Fibroblast of peridontal ligament (primary cell): ENCODE results near the gene SPESP1.
"Not testable (repeated sequence)": the region's sequence is repeated elsewhere in the genome, so short reads cannot be mapped to it uniquely, and the experiment has no call there.

Source experiments
- DNase-seq: peaks from one replicate; pipeline ENCODE4 v3.0.0-alpha.2; 2010; ENCODE audit errors: extremely low read depth

The SPESP1 gene

DNA sequence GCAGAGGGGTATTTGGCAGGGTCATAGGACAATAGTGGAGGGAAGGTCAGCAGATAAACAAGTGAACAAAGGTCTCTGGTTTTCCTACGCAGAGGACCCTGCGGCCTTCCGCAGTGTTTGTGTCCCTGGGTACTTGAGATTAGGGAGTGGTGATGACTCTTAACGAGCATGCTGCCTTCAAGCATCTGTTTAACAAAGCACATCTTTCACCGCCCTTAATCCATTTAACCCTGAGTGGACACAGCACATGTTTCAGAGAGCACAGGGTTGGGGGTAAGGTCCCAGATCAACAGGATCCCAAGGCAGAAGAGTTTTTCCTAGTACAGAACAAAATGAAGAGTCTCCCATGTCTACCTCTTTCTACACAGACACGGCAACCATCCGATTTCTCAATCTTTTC, 33.4 kb downstream of the SPESP1 start:
- DNase-seq, result not testable (repeated sequence)

DNA sequence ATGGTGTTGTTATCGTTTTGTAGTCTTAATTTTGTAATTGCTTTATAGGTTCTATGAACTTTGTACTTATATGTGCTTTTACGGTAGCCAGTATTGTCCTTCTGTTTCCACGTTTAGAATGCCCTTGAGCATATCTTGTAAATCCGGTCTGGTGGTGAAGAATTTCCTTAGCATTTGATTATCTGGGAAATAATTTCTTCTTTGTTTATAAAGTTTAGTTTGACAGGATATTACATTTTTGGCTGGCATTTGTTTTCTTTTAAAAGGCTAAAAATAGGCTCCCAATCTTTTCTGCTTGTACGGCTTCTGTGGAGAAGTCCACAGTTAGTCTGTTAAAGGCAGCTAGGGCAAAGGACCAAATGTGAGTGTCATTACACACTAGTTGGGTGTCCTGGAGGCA, 36.7 kb downstream of the SPESP1 start:
- no peak for DNase-seq

DNA sequence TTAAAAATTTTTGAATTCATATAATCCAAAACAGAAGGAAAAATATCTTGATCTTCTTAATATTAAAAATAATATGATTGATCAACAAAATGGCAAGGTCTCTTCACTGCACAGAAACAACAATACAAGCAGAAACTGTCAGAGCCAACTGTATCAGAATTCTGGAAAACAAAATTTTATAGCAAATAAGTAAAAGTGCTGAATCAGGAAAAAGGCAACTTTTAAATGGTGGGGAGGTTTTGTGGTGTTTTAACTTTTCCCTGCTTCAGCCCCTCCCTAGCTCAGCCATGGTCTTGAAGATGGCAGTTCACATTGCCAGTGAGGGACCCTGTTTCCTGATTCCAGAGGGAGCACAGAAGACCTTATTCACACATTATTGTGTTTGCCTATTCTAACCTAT, 37.6 kb downstream of the SPESP1 start:
- DNase-seq, result no peak

DNA sequence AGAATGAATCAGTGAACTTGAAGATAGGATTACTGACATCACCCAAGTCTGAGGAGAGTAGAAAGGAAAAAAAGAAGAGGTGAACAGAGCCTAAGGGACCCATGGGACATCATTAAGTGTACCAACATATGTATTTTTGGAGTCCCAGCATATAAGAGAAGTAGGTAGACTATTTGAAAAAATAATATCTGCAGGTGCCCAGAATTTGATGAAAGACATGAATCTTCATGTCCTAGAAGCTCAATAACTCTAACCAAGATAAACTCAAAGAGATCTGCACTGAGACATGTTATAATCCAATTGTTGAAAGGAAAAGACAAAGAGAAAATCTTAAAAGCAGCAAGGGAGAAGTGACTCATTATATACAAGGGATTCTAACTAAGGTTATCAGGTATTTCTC, 39.0 kb downstream of the SPESP1 start:
- DNase-seq, result no peak

DNA sequence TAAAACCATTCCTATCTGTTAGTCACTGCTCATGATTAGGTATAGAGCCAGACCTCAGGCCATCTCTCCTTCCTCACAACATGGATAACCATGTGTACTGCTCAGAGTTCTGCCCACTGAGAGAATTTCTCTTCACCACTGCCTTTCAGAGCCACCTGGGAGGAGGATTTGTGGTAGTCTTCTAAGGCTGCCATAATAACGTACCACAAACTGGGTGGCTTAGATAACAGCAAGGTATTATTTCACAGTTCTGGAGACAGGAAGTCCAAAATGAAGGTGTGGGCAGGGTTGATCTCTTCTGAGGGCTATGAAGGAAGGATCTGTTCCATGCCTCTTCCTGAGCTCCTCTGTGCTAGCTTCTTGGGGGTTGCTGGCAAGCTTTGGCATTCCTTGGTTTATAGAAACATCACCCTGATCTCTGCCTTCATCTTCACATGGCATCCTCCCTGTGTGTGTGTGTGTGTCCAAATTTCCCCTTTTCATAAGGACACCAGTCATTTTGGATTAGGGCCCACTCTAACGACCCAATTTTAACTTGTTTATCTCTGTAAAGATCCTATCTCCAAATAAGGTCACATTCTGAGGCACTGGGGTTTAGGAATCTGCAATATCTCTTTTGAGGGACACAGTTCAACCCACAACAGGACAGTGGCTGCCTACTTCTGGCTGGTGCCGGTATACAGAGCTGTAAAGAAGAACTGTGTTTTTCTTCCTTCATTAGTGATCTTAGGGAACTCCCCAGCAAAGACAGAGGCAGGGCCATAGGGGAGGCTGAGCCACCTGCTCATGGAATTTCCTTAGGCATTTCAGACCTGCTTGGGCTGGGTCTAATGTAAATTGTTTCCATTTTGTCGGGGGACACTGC, 42.1 kb downstream of the SPESP1 start:
- DNase-seq, result no peak

DNA sequence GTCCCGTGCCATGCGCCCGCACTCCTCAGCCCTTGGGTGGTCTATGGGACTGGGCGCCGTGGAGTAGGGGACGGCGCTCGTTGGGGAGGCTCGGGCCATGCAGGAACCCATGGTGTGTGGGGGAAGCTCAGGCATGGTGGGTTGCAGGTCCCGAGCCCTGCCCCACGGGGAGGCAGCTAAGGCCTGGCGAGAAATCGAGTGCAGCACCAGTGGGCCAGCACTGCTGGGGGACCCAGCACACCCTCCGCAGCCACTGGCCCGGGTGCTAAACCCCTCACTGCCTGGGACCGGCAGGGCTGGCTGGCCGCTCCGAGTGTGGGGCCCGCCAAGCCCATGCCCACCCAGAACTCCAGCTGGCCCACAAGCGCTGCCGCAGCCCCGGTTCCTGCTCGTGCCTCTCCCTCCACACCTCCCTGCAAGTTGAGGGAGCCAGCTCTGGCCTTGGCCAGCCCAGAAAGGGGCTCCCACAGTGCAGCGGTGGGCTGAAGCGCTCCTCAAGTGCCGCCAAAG, 45.4 kb downstream of the SPESP1 start:
- not testable (repeated sequence) for DNase-seq

DNA sequence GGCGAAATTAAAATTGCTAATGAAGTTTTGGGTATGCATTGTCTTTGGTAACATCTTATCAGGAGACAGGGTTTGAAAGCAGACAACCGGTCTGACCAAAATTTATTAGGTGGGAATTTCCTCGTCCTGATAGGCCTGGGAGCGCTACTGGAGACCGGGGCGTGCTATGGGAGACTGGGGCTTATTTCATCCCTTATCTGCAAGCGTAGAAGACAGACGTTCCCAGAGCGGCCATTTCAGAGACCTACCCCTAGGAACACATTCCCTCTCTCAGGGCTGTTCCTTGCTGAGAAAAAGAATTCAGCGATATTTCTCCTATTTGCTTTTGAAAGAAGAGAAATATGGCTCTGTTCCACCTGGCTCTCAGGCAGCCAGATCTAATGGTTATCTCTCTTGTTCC, 47.1 kb downstream of the SPESP1 start:
- not testable (repeated sequence) for DNase-seq

DNA sequence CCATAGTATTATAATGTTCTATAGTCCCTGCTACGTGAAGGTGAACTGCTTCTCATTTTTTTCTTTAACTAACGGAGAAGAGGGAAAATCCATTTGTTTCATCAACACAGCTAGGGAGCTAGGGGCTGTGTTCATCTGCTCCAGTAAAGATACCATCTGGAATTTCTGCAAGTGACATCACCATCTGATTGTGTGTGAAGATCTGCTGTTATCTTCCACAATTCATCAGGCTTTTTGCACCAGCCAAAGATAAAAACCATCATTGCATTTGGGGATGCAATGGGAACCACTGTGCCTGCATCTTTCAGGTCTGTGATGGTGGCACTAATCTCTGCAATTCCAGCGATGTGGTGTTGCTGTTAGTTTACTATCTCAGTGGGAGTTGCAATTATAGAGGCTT, 48.7 kb downstream of the SPESP1 start:
- no peak for DNase-seq

DNA sequence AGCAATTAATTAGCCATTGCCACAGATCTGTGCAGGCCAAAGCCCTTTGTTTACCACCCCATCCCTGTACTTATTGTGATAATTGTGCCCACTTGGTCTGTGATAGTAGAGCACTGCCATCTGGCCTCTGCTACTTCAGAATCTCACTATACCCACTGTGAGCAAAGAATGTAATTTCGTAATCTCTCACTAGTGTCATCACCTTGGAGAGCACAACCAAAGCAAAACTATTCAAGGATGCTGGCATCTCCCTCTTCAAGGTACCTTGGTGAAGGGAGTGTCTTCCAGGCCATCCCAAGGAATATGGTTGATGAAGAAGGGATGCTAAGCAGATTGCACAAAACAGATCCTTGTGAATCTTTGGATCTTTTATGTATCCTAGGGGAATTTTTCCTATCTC, 49.5 kb downstream of the SPESP1 start:
- DNase-seq, result no peak

DNA sequence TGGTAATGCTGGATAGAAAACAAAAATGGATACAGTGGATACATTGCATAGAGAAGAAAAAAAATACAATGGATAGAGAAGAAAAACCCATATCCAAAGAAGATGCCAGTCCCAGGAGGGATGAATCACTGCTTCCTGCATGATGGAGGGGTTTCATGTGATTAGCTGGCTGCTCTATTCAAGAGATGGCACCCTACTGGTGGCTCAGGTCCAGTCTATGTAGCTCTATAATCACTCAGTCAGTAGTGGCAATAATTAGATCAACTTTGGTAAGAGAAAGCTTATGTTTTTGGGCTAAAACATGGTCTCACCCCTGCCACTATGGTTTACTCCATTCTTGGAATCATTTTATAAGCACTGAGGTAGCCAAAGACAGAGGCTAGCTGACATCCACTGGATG, 50.5 kb downstream of the SPESP1 start:
- no peak for DNase-seq

DNA sequence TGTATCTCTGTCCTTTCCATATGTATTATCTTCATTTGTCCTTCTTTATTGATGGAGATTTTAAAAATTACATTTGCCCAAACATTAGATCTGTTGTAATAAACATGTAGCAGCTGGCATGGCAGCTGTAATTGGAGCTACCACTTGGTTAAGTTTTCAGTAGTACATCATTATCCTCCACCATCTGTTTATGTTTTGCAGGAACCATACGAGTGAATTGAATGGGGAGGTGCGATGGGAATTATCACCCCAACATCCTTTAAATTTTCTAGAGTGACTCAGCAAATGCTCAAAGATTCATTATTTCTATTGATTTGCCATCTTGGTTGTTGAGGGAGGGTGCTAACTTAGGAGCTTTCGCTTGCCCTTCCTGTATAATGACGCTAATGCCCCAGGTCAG, 51.6 kb downstream of the SPESP1 start:
- no peak for DNase-seq

DNA sequence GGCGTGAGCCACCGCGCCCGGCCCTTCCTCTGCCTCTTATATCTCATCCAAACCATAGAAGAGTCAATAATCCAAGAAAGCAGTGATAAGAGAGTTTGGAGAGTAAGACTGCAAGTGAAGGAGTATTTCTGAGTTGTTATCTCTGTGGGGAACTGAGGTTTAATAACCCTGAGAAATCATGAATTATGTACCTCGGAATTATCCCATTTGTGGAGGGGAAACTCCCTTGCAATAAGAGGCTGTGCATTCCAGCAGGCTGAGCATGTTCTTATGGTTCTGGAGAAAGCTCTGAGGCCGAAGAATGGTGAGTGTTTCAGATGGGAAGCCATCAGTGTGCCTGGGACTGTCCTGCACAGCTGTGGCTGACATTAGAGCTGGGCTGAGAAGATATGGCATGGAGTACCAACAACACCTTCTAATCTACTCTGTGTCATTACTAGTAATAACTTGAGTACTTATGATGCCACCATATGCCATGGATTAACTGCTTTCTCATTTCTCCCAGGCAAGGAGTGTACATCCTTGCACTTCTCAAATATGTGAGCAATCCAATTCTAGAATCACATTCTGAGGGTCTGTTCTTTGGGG, 52.7 kb downstream of the SPESP1 start:
- DNase-seq, result no peak

DNA sequence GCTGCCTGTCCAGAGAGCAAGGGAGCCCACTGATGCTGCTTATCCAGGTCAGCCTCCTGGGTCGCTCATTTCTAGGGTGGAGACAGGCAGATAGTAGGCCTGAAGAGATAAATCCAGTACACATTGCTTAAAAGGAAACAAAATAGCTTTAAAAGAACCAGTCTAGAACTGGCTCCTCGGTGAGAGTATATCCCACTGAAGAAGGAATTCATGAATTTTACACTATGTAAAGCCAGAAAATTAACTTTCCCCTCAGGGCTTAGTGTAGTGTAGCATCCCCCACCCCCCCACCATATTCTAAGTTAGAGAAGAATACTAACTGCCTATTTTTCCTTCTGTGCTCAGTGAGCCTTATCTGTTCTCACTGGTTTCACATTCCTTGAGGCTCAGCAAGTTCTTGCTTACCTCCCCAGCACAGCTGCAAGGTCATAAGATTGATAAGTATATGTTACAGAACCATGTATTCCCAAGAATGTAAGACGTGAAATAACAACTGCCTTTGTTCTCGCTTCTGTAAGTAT, 53.7 kb downstream of the SPESP1 start:
- DNase-seq, result no peak

DNA sequence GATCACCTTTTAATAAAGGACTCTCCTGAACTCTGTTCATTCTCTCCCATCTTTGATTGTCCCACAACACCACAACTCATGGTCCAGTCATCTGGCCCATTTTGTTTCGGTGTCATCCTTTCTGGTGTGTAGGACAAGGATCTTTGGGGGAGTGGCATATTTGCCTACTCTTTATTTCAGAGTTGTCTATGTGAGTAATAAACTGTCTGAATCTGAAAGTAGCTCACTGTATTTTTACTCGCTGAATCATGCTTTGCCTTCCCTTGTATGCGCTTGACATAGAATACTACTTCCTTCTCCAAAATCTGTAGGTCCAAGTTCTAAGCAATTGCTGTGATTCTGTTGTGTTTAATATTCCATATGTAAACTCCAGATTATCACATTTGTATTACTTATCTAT, 54.3 kb downstream of the SPESP1 start:
- DNase-seq, result no peak

DNA sequence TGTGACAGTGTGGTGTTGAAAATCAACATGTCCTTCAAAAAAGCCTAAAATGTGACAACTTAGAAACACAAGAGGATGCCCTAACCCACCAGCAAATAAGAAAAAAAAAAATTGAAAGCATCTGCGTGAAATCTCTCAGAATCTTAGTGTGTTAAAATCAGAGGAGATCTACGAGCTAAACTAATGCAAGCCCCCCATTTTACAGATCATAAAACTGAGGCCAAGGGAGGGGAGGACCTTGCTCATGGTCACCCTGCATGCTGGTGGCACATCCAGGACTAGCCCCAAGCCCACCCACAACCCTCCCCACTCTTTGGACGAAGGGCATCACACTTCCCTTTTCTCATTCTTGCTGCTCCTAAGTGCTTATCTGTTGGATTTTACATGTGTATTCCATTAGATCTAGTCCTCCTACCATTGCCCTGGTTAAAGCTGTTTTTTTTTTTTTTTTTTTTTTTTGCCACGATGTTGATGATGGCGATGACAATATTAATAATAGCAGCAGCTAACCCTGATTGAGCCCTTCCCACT, 55.1 kb downstream of the SPESP1 start:
- DNase-seq, result no peak

DNA sequence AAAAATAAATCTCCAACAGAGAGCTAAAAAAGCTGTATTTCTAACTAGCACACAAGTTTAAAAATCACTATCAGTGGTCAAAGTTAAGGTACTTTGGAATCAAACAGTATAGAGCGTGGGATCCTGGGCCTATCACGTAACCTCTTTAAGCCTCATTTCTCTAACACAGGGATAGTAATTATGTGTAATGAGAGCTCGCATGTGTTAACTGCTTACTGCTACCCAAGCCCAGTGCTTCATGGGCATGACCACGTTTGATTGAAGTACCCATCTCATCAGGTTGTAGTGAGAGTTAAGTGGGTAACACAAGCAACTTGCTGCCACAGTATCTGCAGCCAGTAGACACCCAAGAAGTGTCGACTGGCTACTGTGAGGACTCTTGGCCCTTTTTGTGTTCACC, 56.0 kb downstream of the SPESP1 start:
- no peak for DNase-seq

DNA sequence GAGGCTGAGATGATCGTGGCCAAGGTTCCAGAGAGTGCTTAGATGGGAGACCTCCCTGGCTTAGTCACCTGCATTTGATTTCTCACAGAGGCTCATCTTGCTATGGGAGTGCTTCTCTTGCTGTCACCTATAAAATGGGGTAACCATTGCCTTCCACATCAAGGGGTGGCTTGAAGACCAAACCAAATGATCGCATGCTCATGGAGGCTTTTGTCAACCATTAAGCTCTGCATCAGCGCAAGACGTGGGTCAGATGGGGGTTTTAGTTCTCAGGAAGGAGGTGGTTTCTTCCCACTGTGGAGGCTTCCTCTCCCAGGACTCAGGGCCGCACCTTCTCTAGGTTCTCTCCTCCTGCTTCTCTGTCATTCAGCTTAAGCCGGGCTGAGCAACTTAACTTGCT, 56.8 kb downstream of the SPESP1 start:
- DNase-seq, result no peak

DNA sequence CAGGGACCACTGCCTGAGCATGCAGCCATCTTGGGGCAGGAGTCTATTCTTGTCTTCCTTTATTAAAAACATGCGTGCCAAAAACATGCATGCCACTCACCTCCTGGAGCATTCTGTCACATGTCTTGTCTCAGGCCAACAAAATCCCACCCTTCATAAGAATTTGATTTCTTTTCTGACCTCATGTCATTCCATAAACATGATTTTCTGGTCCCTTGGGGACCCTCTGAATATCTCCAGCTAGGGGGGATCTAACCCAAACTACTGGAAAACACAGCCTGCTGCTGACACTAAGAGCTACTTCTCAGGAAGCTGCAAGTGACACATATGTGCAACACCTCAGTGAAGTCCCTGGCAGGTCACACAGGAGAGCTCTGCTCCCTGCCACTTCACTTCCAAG, 57.4 kb downstream of the SPESP1 start:
- DNase-seq, result peak; percentile 7

DNA sequence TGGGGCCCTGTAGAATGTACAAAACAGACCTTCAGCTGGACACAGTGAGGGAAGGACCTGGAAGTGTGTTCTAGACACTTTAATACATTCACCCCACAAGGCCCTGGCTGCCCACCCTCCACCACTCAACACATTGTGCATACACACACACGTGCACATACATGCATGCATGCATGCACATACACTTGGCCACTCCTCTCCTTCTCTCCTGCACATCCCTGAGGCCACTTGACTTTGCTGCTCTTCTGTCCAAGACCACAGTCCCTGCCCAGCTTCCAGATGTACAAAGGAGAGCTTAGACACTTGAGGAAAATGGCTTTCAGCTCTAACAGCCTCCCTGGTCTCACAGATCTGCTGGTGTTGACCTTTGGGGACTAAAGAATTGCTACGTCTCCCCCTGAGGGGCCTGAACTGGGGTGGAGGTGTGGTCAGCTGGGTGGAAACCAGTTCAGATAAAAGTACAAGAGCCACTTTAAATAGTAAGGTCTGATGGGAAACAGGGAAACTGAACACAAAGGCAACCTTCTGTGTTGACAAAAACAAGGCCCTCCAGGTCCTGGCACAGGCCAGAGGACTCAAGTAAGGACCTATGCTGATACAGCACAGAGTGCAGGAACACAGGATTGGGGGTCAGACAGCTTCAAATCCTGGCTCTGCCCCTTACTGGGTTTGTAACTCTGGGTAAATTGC, 59.4 kb downstream of the SPESP1 start:
- DNase-seq, result no peak

DNA sequence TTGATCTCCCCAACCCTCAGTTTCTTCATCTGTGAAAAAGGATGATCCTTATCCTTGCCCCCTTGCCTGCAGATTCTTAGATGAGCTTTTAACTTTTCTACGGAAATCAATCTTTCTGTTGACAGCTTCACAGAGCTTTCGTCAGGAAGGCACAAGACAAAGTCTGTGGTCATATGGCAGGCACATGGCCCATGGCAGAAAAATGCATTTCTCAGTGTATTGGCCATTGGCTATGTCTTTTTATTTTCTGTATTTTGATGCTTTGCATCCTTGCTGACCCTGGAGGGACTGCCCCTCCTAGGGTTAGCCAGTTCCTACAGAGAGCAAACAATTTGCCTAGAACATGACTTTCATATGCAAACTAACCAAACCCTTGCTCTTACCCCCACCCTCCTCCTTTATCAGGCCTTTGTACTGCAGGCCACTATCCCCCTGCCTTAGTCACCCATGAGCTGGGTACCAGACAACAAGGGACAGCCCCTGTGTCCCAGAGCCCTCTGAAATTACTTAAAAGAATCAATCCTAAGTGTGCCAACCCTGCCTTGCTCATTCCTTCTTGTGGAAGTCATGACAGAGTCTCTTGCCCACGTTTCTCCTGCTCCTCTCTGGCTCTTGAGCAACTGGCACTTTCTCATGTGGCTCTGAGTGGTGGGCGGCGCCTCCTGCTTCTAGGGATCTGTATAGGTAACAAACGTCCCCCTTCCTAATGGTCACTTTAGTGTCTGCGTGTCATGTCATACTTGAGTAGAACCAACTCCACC, 60.1 kb downstream of the SPESP1 start:
- no peak for DNase-seq

DNA sequence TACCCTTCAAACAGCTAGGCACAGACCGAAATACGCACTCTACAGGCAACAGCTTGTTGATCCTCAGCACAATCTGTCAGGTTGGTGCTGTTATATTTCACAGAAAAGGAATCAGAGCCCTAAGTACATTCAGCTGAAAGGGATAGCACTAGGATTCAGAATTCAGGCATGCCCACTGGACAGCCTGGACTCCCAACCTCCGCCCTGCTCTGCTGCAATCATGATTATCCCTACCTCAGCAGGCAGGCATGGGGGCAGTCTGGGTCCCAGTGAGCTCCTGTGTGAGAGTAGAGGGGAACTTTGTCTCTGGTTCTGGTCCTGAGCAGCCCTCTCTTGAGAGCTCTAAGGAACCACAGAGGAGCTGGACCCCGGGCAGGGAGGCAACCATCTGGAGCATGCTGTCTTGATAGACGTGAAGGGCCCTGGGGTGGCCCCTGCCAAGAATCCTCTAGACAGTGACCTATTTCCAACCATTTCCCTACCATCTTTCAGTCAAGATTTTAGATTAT, 60.7 kb downstream of the SPESP1 start:
- no peak for DNase-seq
